ENCODE data around the gene FGFR3.
A peak's percentile ranks its signal among the peaks of the same experiment; 100 is the strongest.

The FGFR3 gene

DNA sequence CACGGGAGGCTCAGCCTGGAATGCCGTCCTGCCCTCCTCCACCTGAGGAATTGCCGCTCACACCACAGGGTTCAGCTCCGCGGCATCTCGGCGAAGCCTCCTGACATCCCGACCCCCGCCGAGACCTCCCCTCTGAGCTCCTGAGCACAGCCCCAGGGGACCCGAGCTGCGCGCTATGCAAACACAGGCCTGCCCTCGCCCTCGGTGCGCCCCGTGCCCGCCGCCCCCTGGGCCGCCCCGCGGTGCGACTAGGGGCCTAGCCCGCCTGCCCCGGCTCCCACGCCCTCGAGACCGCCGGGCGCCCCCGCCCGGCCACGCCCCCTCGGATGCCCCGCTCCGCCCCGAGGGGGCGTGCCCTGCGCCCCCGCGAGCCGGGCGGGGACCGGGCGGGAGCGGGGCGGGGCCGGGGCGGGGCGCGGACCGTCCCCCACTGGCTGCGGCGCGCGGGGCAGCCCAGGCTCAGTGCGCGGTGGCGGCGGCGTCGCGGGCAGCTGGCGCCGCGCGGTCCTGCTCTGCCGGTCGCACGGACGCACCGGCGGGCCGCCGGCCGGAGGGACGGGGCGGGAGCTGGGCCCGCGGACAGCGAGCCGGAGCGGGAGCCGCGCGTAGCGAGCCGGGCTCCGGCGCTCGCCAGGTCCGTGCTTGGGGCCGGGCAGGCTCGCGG is at the start of gene FGFR3:
Gene FGFR3, plus strand, starts transcription at position 462 of the 664 bp plus-strand sequence. CDS start 642 bp downstream, outside the sequence.
- no peak for DNase-seq (ENCODE audit: low read depth)
- peak within 1 kb of the TSS; percentile 9 for H3K4me3 ChIP-seq (ENCODE audit: control insufficient read depth, low read depth, low read length)
- TF ChIP-seq, protein P1, sequence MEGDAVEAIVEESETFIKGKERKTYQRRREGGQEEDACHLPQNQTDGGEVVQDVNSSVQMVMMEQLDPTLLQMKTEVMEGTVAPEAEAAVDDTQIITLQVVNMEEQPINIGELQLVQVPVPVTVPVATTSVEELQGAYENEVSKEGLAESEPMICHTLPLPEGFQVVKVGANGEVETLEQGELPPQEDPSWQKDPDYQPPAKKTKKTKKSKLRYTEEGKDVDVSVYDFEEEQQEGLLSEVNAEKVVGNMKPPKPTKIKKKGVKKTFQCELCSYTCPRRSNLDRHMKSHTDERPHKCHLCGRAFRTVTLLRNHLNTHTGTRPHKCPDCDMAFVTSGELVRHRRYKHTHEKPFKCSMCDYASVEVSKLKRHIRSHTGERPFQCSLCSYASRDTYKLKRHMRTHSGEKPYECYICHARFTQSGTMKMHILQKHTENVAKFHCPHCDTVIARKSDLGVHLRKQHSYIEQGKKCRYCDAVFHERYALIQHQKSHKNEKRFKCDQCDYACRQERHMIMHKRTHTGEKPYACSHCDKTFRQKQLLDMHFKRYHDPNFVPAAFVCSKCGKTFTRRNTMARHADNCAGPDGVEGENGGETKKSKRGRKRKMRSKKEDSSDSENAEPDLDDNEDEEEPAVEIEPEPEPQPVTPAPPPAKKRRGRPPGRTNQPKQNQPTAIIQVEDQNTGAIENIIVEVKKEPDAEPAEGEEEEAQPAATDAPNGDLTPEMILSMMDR (IDR thresholded peaks at IDR 0.05; ENCODE audit: control insufficient read depth, insufficient read depth, low read depth, low read length, missing control alignments): no peak

DNA sequence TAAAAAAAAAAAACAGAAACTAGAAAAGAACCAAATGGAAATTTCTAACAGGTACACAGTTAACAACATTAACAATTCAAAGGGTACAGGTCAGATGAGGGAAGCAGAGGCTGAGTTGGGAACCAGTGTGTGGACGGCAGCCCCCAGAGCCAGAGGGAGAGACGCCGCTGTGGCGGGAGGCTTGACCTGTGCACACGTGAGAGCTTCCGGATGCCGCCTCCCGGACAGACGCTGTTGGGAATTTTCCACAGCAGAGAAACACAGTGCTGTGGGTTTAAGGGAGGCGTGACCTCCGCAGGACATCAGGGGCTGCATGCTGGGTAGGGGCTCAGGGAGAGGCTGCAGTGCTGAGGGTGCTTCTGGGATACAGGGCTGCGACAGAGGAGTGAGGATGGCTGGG is 49.5 kb upstream of the FGFR3 start:
- DNase-seq (ENCODE audit: low read depth): no peak
- H3K4me3 ChIP-seq (ENCODE audit: control insufficient read depth, low read depth, low read length): no peak overlapping the region
- TF ChIP-seq, protein P1 (IDR thresholded peaks at IDR 0.05; ENCODE audit: control insufficient read depth, insufficient read depth, low read depth, low read length, missing control alignments): no peak

DNA sequence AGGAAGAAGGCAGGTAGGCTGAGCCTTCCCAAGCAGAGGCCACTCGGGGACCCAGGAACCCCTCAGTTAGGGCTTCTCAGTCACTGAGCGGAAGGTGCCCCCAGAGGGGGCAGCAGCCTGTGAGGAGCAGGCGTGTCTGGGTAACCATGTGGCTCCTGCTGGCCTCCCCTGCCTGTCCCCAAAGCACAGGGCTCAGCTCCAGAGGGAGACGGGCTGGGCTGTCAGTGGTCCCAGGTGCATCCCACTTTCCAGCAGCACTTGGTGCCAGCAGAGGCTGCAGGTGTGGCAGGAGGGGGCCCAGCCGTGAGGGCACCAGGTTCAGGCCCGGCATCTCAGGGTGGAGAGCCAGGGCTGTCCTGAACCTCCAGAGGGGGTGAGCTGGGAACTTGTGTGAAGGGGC is 49.1 kb upstream of the FGFR3 start:
- no peak for DNase-seq (ENCODE audit: low read depth)

DNA sequence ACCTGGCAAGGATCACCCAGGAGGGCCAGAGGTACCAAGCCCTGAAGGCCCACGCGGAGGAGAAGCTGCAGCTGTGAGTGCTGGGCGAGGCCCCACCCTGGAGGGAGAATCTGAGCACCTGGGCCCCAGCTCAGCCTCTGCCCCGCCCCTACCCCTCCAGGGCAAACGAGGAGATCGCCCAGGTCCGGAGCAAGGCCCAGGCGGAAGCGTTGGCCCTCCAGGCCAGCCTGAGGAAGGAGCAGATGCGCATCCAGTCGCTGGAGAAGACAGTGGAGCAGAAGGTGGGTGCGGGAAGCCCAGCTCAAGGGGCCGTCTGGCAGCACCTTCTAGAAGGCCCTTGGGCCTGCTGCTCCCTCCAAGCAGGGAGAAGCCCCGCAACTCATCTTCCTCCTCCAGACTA is 48.5 kb upstream of the FGFR3 start:
- DNase-seq (ENCODE audit: low read depth): no peak
- TF ChIP-seq, protein P1 (IDR thresholded peaks at IDR 0.05; ENCODE audit: control insufficient read depth, insufficient read depth, low read depth, low read length, missing control alignments): no peak
- H3K4me3 ChIP-seq (ENCODE audit: control insufficient read depth, low read depth, low read length): no peak overlapping the region

More for the DNA sequence above, 49.1 kb upstream of the FGFR3 start:
- H3K4me3 ChIP-seq (ENCODE audit: control insufficient read depth, low read depth, low read length): no peak overlapping the region
- TF ChIP-seq, protein P1 (IDR thresholded peaks at IDR 0.05; ENCODE audit: control insufficient read depth, insufficient read depth, low read depth, low read length, missing control alignments): no peak

DNA sequence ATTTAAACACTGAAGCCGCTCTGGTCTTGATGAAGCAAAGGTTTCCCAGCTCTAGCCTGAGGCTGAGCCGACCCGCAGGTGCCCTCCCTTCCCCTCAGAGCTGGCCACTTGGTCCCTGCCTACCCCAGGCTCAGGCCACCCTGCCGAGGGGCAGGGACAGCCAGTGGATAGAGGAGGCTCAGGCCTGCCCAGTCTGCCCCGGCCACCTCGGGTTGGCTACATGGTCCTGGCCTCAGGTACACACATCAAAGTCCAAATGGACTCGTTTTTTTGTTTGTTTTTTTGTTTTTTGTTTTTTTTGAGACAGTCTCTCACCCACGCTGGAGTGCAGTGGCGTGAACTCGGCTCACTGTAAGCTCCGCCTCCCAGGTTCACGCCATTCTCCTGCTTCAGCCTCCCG is 47.9 kb upstream of the FGFR3 start:
- TF ChIP-seq, protein P1 (IDR thresholded peaks at IDR 0.05; ENCODE audit: control insufficient read depth, insufficient read depth, low read depth, low read length, missing control alignments): no peak
- no peak overlapping the region for H3K4me3 ChIP-seq (ENCODE audit: control insufficient read depth, low read depth, low read length)
- no peak for DNase-seq (ENCODE audit: low read depth)

DNA sequence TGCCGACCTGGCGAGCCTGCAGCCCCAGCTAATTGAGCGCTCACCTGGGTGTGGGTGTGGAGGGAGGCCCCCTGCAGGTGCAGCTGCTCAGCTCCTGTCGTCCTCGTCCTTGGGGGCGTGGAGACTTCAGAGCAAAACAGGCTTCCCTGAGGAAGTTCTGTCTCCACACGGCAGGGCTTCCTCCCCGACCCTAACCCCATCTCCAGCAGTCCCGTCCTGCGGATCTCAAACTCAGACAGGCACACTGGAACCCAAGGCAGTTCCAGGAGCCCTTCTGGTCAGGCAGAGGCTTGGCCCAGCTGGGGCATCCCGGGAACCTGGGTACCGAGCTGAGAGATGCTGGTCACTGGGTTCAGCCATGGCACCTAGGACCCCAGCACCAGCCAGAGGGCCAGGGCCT is 47.4 kb upstream of the FGFR3 start:
- no peak overlapping the region for H3K4me3 ChIP-seq (ENCODE audit: control insufficient read depth, low read depth, low read length)
- TF ChIP-seq, protein P1 (IDR thresholded peaks at IDR 0.05; ENCODE audit: control insufficient read depth, insufficient read depth, low read depth, low read length, missing control alignments): no peak
- DNase-seq (ENCODE audit: low read depth): no peak

Measured in AG09309 (cell line).